ENCODE data around the gene SYT8.

Gene SYT8

GRCh38 chr11:1819074-1819473 is 15.7 kb upstream of the SYT8 start:
- H3K36me3 ChIP-seq (ENCODE audit: insufficient read depth, low read length), result no peaks in the 10 kb centered on the region
- no peak overlapping the region for H3K27ac ChIP-seq (ENCODE audit: low read length)
- no peaks in the 10 kb centered on the region for H3K27me3 ChIP-seq (ENCODE audit: insufficient read depth, low read length, poor library complexity)
- H3K79me2 ChIP-seq (ENCODE audit: insufficient read depth, low read length), result no peaks in the 10 kb centered on the region
- H3K4me2 ChIP-seq (ENCODE audit: insufficient read depth, low read length), result no peak overlapping the region
- no peak overlapping the region for H3K9ac ChIP-seq (ENCODE audit: low read depth, low read length)
- DNase-seq, result no peak
- H3K9me3 ChIP-seq (ENCODE audit: insufficient read depth, low read length, severe bottlenecking), result peaks cover 8% of the 10 kb centered on the region
- TF ChIP-seq EZH2 (IDR thresholded peaks at IDR 0.05; ENCODE audit: borderline replicate concordance, low read depth, low read length, severe bottlenecking) (no peak), CTCF (IDR thresholded peaks at IDR 0.05; ENCODE audit: borderline replicate concordance, extremely low read depth, low read length, poor library complexity, severe bottlenecking) (no peak)
- H3K4me1 ChIP-seq (ENCODE audit: insufficient read depth, low read length), result no peaks in the 10 kb centered on the region
- no peak overlapping the region for H2AFZ ChIP-seq (ENCODE audit: low read depth, low read length)
- no peak for ATAC-seq (ENCODE audit: insufficient read depth, low read depth)
- H3K4me3 ChIP-seq (ENCODE audit: low read depth in 1 of 2, low read length in 2 of 2), result no peak overlapping the region
- H4K20me1 ChIP-seq (ENCODE audit: insufficient read depth, low read length), result no peaks in the 10 kb centered on the region

- H3K9me3 ChIP-seq (ENCODE audit: insufficient read depth, low read length, severe bottlenecking), result peaks cover 8% of the 10 kb centered on the region
- H3K9ac ChIP-seq (ENCODE audit: low read depth, low read length), result no peak overlapping the region
- ATAC-seq (ENCODE audit: insufficient read depth, low read depth), result no peak
- TF ChIP-seq CTCF (IDR thresholded peaks at IDR 0.05; ENCODE audit: borderline replicate concordance, extremely low read depth, low read length, poor library complexity, severe bottlenecking) (no peak), EZH2 (IDR thresholded peaks at IDR 0.05; ENCODE audit: borderline replicate concordance, low read depth, low read length, severe bottlenecking) (no peak)
- no peaks in the 10 kb centered on the region for H3K4me1 ChIP-seq (ENCODE audit: insufficient read depth, low read length)
- H3K36me3 ChIP-seq (ENCODE audit: insufficient read depth, low read length), result no peaks in the 10 kb centered on the region
- no peak overlapping the region for H3K4me2 ChIP-seq (ENCODE audit: insufficient read depth, low read length)
- DNase-seq, result no peak
- H2AFZ ChIP-seq (ENCODE audit: low read depth, low read length), result no peak overlapping the region
- no peaks in the 10 kb centered on the region for H3K79me2 ChIP-seq (ENCODE audit: insufficient read depth, low read length)
- H4K20me1 ChIP-seq (ENCODE audit: insufficient read depth, low read length), result no peaks in the 10 kb centered on the region
- no peak overlapping the region for H3K27ac ChIP-seq (ENCODE audit: low read length)
- no peaks in the 10 kb centered on the region for H3K27me3 ChIP-seq (ENCODE audit: insufficient read depth, low read length, poor library complexity)
- H3K4me3 ChIP-seq (ENCODE audit: low read depth in 1 of 2, low read length in 2 of 2), result no peak overlapping the region
These were observed 14.1 kb upstream of the SYT8 start for GRCh38 chr11:1820463-1821325.

GRCh38 chr11:1821562-1821961 is 13.2 kb upstream of the SYT8 start:
- Histone ChIP-seq H4K20me1 (ENCODE audit: insufficient read depth, low read length) (no peaks in the 10 kb centered on the region), H3K9ac (ENCODE audit: low read depth, low read length) (no peak overlapping the region), H3K36me3 (ENCODE audit: insufficient read depth, low read length) (no peaks in the 10 kb centered on the region), H2AFZ (ENCODE audit: low read depth, low read length) (no peak overlapping the region), H3K27ac (ENCODE audit: low read length) (no peak overlapping the region), H3K27me3 (ENCODE audit: insufficient read depth, low read length, poor library complexity) (no peaks in the 10 kb centered on the region), H3K9me3 (ENCODE audit: insufficient read depth, low read length, severe bottlenecking) (peaks cover 8% of the 10 kb centered on the region), H3K79me2 (ENCODE audit: insufficient read depth, low read length) (no peaks in the 10 kb centered on the region), H3K4me3 (ENCODE audit: low read depth in 1 of 2, low read length in 2 of 2) (no peak overlapping the region), H3K4me1 (ENCODE audit: insufficient read depth, low read length) (no peaks in the 10 kb centered on the region), H3K4me2 (ENCODE audit: insufficient read depth, low read length) (no peak overlapping the region)
- no peak for TF ChIP-seq EZH2 (IDR thresholded peaks at IDR 0.05; ENCODE audit: borderline replicate concordance, low read depth, low read length, severe bottlenecking)
- no peak for TF ChIP-seq CTCF (IDR thresholded peaks at IDR 0.05; ENCODE audit: borderline replicate concordance, extremely low read depth, low read length, poor library complexity, severe bottlenecking)
- DNase-seq (no peak), ATAC-seq (ENCODE audit: insufficient read depth, low read depth) (no peak)
